ENCODE results near the gene ULK4. TPM values are rescaled to one million over a fixed set of nuclear protein-coding genes. Genes with fewer than 3 reads are reported as not detected.

The ULK4 gene
- total RNA-seq, 3 donors from 2014 or later, result 7.2 to 10.1 (median 9.5) TPM

- intact Hi-C loops (cut with DNase I, micrococcal nuclease), result no loop called here
- peak; percentile 65 for ATAC-seq
These were observed 308.2 kb downstream of the ULK4 start for GRCh38 chr3:41653571-41654239.

DNA sequence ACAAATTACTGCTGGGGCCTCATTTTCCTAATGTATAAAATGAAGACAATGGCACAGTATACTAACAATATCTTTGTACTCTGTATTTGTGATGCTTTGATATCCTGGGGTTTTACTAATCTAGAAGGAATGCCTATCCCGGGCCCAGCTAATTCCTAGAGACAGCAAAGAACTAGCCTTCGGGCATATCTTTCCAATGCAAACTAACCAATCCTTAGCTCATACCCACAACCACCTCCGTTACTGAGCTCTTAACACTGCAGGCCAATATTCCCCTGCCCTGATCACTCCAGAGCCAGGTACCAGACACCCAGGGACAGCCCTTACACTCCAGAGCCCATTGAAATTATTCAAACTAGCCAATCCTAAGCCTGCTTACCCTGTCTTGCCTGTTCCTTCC, 309.0 kb downstream of the ULK4 start:
- intact Hi-C loops (cut with DNase I, micrococcal nuclease), result no loop called here
- TF ChIP-seq, protein P1, sequence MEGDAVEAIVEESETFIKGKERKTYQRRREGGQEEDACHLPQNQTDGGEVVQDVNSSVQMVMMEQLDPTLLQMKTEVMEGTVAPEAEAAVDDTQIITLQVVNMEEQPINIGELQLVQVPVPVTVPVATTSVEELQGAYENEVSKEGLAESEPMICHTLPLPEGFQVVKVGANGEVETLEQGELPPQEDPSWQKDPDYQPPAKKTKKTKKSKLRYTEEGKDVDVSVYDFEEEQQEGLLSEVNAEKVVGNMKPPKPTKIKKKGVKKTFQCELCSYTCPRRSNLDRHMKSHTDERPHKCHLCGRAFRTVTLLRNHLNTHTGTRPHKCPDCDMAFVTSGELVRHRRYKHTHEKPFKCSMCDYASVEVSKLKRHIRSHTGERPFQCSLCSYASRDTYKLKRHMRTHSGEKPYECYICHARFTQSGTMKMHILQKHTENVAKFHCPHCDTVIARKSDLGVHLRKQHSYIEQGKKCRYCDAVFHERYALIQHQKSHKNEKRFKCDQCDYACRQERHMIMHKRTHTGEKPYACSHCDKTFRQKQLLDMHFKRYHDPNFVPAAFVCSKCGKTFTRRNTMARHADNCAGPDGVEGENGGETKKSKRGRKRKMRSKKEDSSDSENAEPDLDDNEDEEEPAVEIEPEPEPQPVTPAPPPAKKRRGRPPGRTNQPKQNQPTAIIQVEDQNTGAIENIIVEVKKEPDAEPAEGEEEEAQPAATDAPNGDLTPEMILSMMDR (IDR thresholded peaks at IDR 0.05), result no peak
- Histone ChIP-seq H3K4me3 (no peak overlapping the region), H3K4me1 (ENCODE audit: low read depth) (peaks cover 7% of the 10 kb centered on the region), H3K36me3 (ENCODE audit: low read depth) (no peaks in the 10 kb centered on the region), H3K9me3 (no peaks in the 10 kb centered on the region)
- ATAC-seq (no peak), DNase-seq (no peak)

More at GRCh38 chr3:41653571-41654239, 308.2 kb downstream of the ULK4 start:
- DNase-seq, result peak in 1 of 3 donors; percentile 33
- H3K4me3 ChIP-seq, result no peak overlapping the region
- H3K9me3 ChIP-seq, result no peaks in the 10 kb centered on the region
- TF ChIP-seq, protein P1 (IDR thresholded peaks at IDR 0.05), result no peak
- peaks cover 7% of the 10 kb centered on the region for H3K4me1 ChIP-seq (ENCODE audit: low read depth)
- no peaks in the 10 kb centered on the region for H3K36me3 ChIP-seq (ENCODE audit: low read depth)

GRCh38 chr3:41652506-41652905, 309.4 kb downstream of the ULK4 start:
- intact Hi-C loops (cut with DNase I, micrococcal nuclease), result no loop called here
- H3K4me1 ChIP-seq (ENCODE audit: low read depth), result peaks cover 7% of the 10 kb centered on the region
- H3K4me3 ChIP-seq, result no peak overlapping the region
- TF ChIP-seq, protein P1 (IDR thresholded peaks at IDR 0.05), result no peak
- no peaks in the 10 kb centered on the region for H3K9me3 ChIP-seq
- no peaks in the 10 kb centered on the region for H3K36me3 ChIP-seq (ENCODE audit: low read depth)
- ATAC-seq (no peak), DNase-seq (no peak)

DNA sequence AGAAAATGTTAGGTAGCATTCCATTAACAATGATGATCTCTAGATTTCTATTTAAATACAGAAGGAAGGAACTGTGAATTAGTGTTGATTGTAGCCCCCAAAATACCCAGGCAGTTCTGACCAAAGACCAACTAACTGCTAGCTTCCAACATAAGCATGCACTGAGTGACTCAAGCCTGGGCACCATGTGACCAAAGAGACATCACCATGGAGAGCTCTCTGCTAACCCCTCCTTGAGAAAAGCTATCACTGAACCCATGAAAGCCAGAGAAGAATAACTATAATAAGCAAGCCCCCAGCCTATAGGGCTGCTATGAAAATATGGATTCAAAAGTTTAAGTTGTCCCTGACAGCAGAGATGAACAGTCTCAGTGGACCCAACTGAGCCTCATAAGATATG, 310.2 kb downstream of the ULK4 start:
- Histone ChIP-seq H3K9me3 (no peaks in the 10 kb centered on the region), H3K4me1 (ENCODE audit: low read depth) (peaks cover 7% of the 10 kb centered on the region), H3K36me3 (ENCODE audit: low read depth) (no peaks in the 10 kb centered on the region), H3K4me3 (no peak overlapping the region)
- no peak for ATAC-seq
- no peak for DNase-seq
- TF ChIP-seq, protein P1 (IDR thresholded peaks at IDR 0.05), result no peak
- intact Hi-C loops (cut with DNase I, micrococcal nuclease), result no loop called here

DNA sequence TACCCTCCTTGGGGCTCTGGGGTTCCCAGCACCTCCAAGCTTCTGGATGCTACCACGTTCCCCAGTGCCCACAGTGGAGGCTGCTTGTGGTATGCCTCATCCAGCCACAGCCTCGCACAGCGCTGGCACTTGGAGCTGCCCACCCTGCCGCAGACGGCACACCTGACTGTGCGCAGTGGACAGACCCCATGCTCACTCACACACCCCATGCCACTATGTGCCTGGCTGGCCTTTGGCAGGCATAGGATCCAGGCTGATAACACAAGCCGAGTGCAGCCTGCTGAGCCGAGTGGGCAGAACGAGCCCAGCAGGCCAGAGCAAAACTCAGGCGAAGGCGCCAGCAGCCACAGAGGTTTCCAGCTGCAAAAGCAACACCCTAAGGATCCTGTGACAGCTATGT, 311.5 kb downstream of the ULK4 start:
- TF ChIP-seq, protein P1 (IDR thresholded peaks at IDR 0.05), result no peak
- no peaks in the 10 kb centered on the region for H3K36me3 ChIP-seq (ENCODE audit: low read depth)
- no peak for ATAC-seq
- DNase-seq, result no peak
- H3K9me3 ChIP-seq, result no peaks in the 10 kb centered on the region
- peaks cover 7% of the 10 kb centered on the region for H3K4me1 ChIP-seq (ENCODE audit: low read depth)
- intact Hi-C loops (cut with DNase I, micrococcal nuclease), result no loop called here
- no peak overlapping the region for H3K4me3 ChIP-seq
